Pons (tissue), 1 donor: ENCODE results near the gene UFC1.
"Not testable (repeated sequence)": the region's sequence is repeated elsewhere in the genome, so short reads cannot be mapped to it uniquely, and the experiment has no call there.

Experiments used
- DNase-seq: peaks from one replicate; pipeline ENCODE4 v3.0.0-alpha.2; 2016; ENCODE audit warnings: low spot score

UFC1 gene

DNA sequence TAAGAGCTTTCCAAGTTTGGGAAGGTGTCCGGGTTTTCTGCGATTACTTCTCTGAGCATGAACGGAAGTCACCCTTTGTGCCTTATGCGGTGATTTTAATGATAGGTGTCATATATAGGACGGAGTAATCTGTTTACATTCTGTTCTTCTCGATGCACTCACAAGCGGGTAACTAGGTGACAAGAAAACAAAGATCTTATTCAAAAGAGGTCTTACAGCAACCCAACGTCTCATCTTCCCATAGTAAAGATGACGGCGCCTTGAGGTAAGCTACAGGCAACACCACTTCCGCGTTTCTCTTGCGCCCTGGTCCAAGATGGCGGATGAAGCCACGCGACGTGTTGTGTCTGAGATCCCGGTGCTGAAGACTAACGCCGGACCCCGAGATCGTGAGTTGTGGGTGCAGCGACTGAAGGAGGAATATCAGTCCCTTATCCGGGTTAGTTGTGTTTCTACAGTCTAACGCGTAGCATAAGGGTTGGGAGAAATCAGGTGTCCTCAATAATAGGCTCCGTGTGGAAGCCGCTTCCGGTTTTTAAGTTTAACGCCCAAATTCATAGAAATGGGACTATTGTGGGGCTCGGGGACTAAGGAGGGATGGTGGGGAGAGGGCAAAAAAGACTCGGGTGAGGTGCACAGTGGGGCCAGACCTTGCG is at the start of gene UFC1:
TSS of gene UFC1 (plus strand) at position 297 of the 656 bp plus-strand sequence. CDS start at position 317, 20 bp downstream.
- peak; percentile 94 for DNase-seq

- no peak for DNase-seq
Observed at GRCh38 chr1:161106431-161106830, 47.3 kb upstream of the UFC1 start.

GRCh38 chr1:161111117-161111516 is 42.7 kb upstream of the UFC1 start:
- DNase-seq = no peak

GRCh38 chr1:161111527-161111926 is 42.3 kb upstream of the UFC1 start:
- no peak for DNase-seq

GRCh38 chr1:161113915-161114314 is 39.9 kb upstream of the UFC1 start:
- DNase-seq = no peak

- DNase-seq = peak; percentile 52
Observed at GRCh38 chr1:161114556-161114955, 39.2 kb upstream of the UFC1 start.

- DNase-seq = no peak
Observed at GRCh38 chr1:161115132-161115711, 38.6 kb upstream of the UFC1 start.

DNA sequence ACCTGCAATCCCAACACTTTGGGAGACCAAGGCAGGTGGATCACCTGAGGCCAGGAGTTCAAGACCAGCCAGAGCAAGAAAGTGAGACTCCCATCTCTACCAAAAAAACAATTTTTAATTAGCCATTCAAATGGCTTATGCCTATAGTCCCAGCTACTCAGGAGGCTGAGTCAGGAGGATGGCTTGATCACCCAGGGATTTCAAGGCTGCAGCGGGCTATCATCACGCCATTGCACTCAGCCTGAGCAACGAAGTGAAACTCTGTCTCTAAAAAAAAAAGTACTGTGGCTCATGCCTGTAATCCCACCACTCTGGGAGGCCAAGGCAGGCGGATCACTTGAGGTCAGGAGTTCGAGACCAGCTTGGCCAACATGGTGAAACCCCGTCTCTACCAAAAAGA is 37.8 kb upstream of the UFC1 start:
- not testable (repeated sequence) for DNase-seq

DNA sequence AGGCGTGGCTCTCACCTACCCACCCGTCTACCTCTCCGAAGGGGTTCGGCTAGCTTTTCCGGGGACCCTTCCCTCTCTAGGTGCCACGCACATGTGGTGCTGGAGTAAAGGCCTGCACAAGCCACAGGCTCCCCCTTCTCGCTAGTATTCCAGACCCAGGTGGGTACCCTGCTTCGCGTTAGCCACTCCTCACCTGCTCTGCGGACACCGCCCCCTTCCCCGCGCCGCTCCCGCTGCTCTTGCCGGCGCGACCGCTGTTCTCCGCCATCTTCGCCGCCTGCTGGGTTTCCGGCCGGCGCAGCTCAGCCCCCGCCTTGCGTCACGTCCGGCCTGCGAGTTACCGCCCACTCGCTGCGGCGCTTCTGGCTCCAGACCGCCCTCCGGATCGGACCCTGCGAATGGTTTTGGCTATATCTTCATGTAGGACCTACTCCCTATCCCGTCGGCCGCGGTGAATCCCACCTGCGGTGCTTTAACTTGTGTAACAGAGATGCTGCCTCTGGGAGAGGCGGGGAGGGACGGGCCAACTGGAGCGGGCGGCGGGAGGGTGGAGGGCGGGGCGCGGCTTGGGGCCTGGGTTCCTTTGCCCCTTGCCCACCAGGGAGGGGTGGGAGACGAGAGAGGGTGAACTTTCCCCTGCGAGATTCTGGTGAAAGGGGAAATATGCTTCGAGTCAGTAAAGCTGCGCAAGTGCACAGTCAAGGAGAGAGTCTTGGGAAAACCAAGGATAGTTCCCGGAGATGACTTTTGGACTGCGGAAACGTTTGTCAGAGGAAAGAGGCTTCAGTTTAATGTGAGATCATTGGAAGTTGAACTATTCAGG is 35.8 kb upstream of the UFC1 start, which contains the start of the genes NIT1 and PFDN2:
TSS of gene NIT1 (plus strand) at position 347 of the 823 bp plus-strand sequence. CDS start at position 419, 72 bp downstream.
TSS of gene PFDN2 (minus strand) at position 279 of the 823 bp plus-strand sequence. CDS start at position 268, 11 bp downstream.
- peak; percentile 66 for DNase-seq

GRCh38 chr1:161119092-161119903 is 34.5 kb upstream of the UFC1 start:
- peak; percentile 39 for DNase-seq

DNA sequence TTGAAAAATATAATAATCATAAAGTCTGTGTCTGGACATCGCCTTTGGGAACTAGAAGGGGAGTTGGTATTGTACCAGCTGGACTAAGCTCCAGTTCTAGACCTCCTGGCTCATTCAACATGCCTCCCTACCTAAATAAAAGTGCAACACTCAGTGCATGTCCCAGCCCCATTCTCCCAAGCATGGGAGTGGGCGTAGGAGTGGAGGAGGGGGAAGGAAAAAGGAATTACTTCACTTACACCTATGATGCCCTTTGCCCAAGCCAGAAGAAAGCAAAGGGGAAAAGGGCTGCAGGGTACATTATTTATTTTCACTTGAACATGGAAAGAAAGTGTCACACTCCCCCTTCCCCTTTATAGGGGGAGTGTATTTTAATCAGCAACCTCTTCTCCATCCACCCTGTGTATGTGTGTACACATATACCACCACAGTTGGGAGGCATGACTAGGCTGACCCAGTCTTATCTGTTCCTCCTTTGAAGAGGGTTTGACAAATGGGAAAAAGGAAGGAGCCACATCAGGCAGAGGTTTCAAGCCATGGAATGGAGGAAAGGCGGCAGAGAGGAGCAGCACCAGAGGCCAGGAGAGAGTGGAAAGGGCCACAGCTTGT is 32.6 kb upstream of the UFC1 start:
- no peak for DNase-seq

DNA sequence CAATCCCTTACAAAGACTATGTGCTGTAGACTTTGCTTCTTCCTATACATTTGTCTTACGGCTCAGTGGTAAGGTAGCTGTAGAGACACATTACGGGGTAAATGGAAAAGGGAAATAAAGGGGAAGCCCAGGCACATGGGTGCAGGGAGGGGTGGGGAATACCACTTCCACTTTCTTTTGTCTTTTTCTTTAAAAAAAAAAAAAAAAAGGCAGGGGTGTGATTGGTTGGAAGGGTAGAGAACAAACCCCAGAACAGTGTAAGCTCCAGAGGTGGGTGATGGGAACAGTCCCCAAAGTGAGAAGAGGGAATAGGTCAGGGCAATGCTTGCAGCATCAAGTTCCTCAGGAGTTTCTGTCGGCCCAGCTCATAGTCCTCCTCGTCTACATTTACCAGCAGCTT is 31.9 kb upstream of the UFC1 start:
- DNase-seq = peak; percentile 61

DNA sequence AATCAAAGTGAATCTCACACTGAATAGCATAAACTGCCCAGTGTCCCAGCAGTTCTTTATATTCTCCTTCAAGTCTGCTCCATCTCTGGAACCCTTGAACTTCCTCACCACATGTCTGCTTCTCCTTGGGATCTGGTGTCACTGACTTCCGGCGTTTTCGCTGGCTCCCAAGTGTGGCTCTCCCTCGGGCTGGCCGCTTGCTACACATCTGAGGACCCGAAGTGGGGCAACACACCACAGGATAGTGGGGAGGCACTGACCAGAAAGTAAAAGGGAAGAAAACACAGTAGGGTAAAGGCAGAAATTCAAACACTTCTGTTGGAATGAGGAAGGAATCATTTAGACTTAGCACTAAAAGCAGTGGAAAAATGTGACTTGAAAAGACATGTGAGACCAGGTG is 30.8 kb upstream of the UFC1 start:
- DNase-seq = no peak

- no peak for DNase-seq
Observed at GRCh38 chr1:161127649-161128048, 26.1 kb upstream of the UFC1 start.

- DNase-seq = no peak
Observed at GRCh38 chr1:161128591-161129420, 25.0 kb upstream of the UFC1 start.

- DNase-seq = no peak
Observed at GRCh38 chr1:161130266-161130665, 23.5 kb upstream of the UFC1 start.

- peak; percentile 47 for DNase-seq
Observed at GRCh38 chr1:161131523-161132409, 22.0 kb upstream of the UFC1 start.

DNA sequence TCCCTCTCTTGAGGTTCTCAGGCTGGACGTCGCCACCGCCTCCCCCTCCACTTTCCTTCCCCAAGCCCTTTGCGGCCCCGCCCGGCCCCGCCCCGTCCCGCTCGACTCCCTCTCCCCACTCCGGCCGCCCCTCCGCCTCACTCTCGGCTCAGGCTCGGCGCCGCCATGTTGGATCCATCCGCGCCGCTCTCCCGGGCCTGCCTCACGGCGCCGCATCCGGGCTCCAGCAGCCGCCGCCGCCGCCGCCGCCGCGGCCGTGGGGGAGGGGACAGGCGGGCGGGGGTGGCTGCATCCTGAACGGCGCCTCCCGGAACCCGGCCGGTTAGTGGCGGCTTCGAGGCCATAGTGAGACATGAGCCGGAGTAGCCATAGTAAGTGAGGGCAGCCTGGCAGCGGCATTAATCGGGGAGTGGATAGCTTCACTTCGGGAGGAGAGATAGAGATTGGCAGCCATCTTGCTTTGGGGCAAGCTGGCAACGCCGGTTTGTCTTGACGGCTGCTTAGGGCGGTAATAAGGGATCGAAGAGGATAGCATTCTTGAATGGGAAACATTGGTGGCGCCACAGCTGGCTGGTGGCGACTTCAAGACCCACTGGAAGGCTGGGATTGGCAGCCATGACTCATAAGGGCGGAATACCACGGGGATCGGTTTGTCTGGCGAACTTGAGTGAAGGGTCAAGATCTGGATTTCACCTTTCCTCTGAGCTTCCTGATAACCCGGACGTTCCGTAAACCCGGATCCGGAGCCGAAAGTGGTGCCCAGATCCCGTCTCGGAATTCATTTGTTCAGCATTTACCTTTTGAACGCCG is 21.2 kb upstream of the UFC1 start, which contains the start of gene DEDD:
TSS of gene DEDD (minus strand) at position 258 of the 810 bp plus-strand sequence. CDS start 8,205 bp downstream, outside the sequence.
- peak; percentile 98 for DNase-seq
